Neural cell (in vitro differentiated cells): ENCODE data around the gene RRM1. TPM values are rescaled to one million over a fixed set of nuclear protein-coding genes. Genes with fewer than 3 reads are reported as not detected.

Experiments
- polyA plus RNA-seq: library from polyadenylated mRNA; depleted of rRNA; stranded (reverse); fragments of >200 nt; gene quantifications from 2 replicates; pipeline ENCODE4 v1.2.3, GENCODE V29; 2014

Gene RRM1
- polyA plus RNA-seq, 1 donor from 2014 or later, result 65.9 TPM

Other genes starting within 250 kb of the RRM1 start
- gene STIM1, start 239.1 kb upstream of the RRM1 start, polyA plus RNA-seq, result 14.5 and 16.4 TPM in 2 replicates